GM21528 (cell line): ENCODE results near the gene NLRP1.
A peak's percentile ranks its signal among the peaks of the same experiment; 100 is the strongest.

Source experiments
- ATAC-seq: cut with Tn5 transposase; IDR thresholded peaks from one replicate; pipeline ENCODE4 v1.9.1; 2021; ENCODE audit warnings: mild to moderate bottlenecking, moderate library complexity; ENCODE audit not compliant: unreplicated experiment, low FRiP score

Gene NLRP1

GRCh38 chr17:5526821-5527598, 57.3 kb downstream of the NLRP1 start:
- ATAC-seq, result no peak

GRCh38 chr17:5523249-5523648, 61.1 kb downstream of the NLRP1 start:
- no peak for ATAC-seq

GRCh38 chr17:5522476-5522875, 61.8 kb downstream of the NLRP1 start:
- ATAC-seq, result no peak

- no peak for ATAC-seq
Observed at GRCh38 chr17:5516060-5516792, 68.1 kb downstream of the NLRP1 start.

GRCh38 chr17:5514976-5515375, 69.3 kb downstream of the NLRP1 start:
- ATAC-seq, result no peak

- ATAC-seq, result no peak
Observed at GRCh38 chr17:5513628-5514027, 70.7 kb downstream of the NLRP1 start.

- ATAC-seq, result no peak
Observed at GRCh38 chr17:5511401-5512225, 72.7 kb downstream of the NLRP1 start.

GRCh38 chr17:5510771-5511170, 73.5 kb downstream of the NLRP1 start:
- no peak for ATAC-seq

GRCh38 chr17:5509482-5509881, 74.8 kb downstream of the NLRP1 start:
- ATAC-seq, result no peak

GRCh38 chr17:5508810-5509209, 75.5 kb downstream of the NLRP1 start:
- ATAC-seq, result no peak

GRCh38 chr17:5506307-5506706, 78.0 kb downstream of the NLRP1 start:
- ATAC-seq, result no peak

- ATAC-seq, result no peak
Observed at GRCh38 chr17:5502552-5502951, 81.8 kb downstream of the NLRP1 start.

- no peak for ATAC-seq
Observed at GRCh38 chr17:5501685-5502084, 82.6 kb downstream of the NLRP1 start.

GRCh38 chr17:5500589-5501391, 83.5 kb downstream of the NLRP1 start:
- no peak for ATAC-seq

GRCh38 chr17:5500247-5500588, 84.1 kb downstream of the NLRP1 start:
- no peak for ATAC-seq

GRCh38 chr17:5499476-5500231, 84.7 kb downstream of the NLRP1 start:
- no peak for ATAC-seq

GRCh38 chr17:5492970-5493369, 91.3 kb downstream of the NLRP1 start:
- ATAC-seq, result no peak

GRCh38 chr17:5488752-5489151, 95.6 kb downstream of the NLRP1 start:
- no peak for ATAC-seq

- ATAC-seq, result peak; percentile 81
Observed at GRCh38 chr17:5486206-5487124, 97.8 kb downstream of the NLRP1 start, which contains the start of gene MIS12. TSS of gene MIS12 (plus strand) at chr17:5486566. CDS start at chr17:5488863, 2,297 bp downstream.
